SW 1271 (cell line): ENCODE measurements around the gene CCDC187.

Experiments used
- DNase-seq, 2 experiments: peaks; one replicate each; lab custom pipeline; 2025; lab: John Stamatoyannopoulos, UW

The CCDC187 gene

DNA sequence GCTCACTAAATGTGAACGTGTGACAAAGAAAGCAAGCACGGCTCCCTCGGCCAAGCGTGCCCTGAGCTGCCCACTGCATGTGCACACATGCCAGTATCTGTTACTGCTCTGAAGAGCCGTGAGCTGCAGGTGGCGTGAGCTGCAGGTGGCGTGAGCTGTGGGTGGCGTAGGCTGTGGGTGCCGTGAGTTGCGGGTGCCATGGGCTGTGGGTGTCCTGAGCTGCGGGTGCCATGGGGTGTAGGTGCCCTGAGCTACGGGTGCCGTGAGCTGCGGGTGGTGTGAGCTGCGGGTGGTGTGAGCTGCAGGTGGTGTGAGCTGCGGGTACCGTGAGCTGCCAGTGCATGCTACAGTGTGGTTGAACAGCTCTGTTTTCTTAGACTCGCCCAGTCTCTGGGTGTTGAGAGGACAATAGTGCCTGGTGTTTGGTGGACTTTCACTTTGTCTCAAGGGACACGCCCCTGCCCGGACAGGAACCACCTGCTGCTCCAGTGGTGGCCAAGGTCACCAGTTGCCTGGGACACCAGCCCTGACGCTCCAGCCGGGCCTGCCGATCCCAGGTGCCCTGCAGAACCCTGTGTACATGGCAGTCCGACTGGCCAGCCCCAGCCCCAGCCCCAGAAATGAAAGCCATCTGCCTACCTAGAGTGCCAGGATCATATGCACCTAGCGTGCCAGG is 6.7 kb downstream of the CCDC187 start:
- DNase-seq, result no peak

DNA sequence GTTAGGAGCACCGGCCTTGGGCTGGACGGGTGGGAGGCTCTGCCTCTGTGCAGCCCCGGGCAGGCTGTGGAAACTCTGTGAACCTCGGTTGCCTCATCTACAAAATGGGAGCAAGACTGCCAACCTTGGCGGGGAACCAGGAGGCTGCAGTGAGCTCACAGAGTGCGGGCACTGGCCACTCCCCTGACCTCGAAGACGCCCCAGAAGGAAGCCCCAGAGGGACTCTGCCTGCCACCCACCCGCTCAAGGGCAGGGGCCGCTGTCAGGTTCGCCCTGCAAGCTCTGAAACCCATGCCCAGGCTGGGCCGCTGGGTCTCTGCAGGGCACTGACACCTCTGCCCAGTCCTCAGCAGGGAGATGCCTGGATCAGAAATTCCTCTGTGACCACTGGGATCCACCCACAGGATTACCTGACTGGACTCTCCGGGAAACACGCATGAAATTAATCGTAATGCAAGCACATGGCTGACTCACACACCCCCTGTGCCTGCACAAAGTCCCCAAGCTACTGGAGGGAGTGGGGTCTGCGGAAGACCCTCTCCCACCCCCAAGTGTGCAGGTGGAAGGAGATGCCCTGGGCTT is 7.4 kb downstream of the CCDC187 start:
- DNase-seq, result no peak

DNA sequence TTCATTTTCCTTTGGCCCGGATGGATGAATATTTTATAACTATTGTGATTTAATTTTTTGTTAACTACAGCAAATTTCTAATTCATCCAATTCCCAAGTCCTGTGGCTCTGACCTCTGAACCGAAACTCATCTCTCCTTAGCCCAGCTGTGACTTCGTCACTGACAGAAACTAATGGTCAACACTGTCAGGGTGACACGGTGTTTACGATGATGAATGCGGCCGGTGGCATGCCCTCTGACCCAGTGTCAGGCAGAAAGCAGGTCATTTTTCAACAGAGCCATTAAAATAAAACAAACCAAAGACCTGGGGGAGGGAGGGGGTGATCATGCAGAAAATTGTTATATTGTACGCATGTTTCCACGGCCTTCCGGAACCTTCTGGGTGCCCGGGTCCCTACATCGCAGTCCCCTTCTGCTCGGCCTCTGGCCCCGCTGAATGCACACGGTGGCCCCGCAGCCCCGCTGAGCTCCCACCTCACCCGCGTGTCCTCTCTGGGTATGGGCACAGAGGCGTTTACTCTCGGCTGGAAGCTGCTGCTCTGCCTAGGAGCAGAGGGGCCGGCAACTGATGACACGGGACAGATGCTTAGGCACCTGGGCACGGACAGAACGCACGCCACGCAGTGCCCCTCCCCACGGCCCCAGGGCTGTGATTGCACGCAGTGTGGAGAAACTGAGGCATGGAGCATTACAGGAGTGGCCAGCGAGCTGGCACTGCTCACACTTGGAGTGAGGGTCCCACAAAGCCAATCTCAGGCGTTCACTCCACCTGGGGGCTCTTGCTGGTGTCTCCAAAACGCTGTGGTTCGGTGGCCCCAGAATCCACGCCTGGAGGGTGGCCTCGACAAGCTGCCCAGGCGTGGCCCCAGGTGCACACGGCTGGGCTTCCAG is 8.1 kb downstream of the CCDC187 start:
- DNase-seq, result no peak

DNA sequence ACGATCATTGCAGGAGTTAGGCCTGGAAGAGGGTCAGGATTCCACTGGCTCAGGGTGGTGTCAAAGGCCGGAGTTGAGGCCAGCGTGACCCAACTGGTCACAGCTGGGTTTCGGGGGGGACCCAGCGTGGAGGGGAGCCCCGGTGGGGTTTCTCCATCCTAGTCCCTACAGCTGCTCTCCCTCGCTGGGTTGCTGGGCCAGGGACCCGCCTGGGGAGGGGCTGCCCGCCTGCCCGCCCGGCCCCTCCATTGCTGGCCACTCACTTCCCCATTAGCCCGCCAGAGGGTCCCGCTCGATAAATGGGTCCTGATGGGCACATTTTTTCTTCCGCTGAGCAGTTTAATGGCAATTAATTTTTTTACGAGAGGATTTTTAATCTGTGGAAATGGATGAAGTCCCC is 8.8 kb downstream of the CCDC187 start:
- no peak for DNase-seq

DNA sequence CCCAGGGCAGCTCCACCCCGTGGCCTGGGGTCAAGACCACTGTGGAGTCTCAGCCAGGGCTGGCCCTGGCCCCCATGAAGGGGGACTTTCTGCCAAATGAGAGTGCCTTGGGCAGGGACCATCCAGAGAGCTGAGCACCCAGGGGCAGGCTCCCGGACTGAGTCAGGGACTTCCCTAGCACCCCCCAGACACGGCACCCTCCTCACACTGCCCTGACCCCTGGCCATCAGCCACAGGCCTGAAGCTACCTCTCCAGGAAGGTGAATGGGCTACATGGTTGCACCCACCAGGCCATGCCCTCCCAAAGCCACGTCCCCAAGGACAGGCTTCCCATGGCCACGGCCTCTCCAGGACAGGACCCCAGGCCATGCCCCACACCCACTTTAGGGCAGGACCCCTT is 9.5 kb downstream of the CCDC187 start:
- no peak for DNase-seq

DNA sequence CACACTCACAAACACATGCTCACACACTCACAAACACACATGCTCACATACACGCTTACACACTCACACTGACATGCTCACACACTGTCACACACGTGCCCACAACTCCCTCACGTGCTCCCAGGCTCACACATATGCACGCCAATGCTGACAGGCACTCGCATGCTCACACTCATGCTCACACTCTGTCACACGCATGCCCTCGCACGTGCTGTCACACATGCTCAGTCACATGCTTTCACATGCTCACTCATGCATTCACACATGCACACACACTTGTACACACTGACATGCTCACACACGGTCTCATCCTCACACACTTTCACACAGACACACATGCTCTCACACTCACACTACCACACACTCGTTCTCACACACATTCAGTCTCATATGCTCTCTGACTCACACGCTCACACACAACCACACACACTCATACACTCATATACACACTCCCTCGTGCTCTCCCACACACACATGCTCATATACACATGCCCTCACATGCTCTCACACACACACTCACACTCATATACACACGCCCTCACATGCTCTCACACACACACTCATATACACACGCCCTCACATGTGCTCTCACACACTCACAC is 10.3 kb downstream of the CCDC187 start:
- DNase-seq, result no peak

DNA sequence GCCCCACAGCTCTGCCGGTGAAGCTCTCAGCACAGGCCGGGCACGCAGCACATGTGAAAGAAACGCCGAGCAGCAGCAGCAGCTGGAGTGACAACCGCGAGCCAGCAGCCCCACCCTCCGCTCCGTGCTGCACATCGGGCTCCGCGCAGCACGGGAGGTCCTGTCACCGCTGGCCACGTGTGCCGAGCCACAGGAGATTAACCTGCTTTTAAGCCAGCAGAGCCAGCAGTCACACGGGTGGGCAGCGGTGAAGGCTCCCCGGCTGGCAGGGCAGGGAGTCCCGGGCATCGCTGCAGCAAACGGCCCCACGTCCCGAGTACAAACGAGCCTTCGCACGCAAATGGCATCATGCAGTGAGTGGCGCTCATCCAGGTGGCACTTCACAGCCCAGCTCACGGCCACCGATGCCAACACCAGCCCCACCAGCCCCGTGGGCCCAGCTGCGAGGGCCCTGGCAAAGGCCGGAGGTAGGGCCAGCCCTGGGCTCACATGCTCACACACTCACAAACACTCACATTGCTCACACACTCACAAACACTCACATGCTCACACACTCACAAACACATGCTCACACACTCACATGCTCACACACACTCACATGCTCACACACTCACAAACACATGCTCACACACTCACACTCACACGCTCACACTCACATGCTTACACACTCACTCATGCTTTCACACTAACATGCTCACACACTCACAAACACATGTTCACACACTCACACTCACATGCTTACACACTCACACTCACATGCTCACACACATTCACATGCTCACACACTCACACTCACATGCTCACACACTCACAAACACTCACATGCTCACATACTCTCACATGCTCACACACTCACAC is 11.1 kb downstream of the CCDC187 start:
- no peak for DNase-seq

DNA sequence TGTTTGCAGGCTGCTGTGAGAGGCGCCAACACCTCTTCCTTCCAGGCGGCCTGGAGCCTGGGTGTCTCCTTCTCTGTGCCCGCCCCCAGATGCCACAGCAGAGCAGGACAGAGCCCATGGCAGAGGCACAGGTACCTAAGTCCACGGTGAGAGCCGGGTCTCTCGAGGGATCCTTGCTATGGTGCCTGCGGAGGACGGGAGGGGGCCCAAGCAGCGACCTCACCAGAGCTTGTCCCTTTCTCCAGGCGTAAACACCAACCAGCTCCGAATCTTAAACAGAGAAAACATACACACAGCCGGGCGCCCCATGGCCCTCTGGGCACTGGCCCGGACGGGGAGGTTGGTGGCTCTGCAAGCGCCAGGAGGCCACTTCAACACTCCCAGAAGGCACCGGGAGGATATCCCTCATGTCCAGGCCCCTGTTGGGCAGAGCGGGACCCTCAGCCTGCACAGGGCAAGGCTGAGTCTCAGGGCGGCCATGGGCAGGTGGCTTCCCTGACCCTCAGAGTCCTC is 11.8 kb downstream of the CCDC187 start:
- no peak for DNase-seq

DNA sequence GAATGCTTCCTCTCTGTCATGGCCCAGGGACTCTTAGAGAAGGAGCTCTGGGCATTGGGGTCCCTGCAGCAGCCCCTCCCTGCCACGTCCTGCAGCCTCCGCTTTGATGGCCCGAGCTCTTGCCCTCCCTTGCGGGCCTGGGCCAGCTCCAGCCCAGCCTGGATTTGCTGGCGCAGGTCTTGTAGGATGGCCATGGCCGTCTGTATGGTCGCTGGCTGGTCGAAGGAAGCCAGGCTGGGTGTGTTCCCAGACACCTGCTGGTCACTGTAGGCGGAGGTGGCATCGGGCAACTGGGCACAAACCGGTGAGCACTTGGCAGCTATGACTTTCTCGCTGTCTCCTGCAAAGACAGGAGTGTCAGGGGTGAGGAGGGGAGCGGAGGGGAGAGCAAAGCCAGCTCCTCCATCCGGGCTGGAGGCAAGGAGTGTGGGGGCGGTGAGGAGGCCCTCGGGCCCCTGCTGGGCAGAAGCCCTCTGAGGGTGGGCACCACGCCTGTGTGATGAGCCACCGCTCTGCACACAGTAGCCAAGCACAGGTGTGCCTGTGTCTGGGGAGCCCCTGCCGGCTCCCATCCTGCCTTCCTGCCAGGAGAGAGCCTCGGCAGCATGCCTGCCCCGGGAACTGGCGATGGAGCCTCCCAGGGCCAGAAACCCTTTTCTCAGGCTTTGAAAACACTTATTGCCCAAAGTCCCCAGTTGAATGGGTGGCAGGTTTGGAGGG is 12.4 kb downstream of the CCDC187 start:
- no peak for DNase-seq

DNA sequence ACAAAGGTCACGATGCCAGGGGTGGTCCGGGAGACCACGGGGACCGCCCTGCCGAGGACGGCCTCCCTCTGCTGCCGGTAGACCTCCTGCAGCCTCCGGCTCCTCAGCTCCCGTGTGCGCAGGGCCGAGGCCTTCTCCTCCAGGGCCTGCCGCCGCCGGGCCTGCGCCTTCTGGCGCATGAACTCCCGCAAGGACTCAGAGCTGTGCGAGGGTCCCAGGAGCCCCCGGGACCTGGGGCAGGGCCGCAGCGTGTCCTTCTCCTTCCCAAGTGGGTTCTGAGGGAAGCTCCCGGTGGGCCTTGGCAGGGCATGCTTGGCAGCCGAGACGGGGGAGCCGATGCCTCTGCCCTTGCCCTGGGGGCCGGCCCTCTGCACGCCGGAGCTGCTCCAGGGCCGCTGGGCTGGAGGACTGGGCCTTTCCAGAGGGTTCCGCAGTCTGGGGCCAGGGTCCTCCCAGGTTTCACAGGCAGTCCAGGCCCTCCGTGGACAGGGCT is 13.3 kb downstream of the CCDC187 start:
- no peak for DNase-seq

DNA sequence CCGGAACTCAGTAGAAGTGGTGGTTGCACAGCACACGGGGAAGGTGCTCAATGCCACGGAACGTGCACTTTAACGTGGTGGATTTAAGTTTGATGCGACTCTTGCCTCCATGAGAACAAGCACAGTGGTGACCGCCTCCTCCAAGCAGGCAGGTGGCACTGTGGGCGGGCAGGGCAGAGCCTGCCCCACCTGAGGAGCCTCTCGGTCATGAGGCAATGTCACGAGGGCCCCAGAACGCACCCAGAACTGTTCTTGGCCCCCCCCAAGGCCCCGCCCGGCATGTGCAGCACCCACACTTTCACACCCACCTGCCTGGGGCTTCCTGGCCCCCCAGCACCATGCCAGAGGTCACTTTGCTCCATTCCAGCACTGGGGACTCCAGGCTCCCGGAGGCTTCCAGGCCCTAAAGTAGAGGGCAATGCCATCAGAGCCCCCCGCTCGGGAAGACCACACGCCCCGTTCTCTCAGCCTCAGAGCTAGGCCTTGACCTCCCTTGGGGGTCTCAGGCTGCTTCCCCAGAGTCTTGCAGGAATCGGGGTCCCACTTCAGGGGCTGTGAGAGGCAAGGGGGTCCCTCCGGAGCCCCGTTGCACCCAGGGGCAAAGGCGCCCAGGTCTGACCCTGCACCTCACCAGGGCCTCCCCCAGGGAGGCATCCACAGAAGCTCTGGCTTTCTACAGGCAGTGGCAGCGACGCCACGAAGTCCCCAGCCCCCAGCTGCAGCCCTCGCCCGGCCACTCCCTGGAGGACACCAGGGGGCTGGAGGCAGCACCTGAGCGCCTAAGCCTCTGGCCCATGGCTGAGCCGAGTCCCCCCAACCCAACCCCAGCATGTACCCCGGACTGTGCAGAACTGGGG is 14.0 kb downstream of the CCDC187 start:
- DNase-seq, result no peak

DNA sequence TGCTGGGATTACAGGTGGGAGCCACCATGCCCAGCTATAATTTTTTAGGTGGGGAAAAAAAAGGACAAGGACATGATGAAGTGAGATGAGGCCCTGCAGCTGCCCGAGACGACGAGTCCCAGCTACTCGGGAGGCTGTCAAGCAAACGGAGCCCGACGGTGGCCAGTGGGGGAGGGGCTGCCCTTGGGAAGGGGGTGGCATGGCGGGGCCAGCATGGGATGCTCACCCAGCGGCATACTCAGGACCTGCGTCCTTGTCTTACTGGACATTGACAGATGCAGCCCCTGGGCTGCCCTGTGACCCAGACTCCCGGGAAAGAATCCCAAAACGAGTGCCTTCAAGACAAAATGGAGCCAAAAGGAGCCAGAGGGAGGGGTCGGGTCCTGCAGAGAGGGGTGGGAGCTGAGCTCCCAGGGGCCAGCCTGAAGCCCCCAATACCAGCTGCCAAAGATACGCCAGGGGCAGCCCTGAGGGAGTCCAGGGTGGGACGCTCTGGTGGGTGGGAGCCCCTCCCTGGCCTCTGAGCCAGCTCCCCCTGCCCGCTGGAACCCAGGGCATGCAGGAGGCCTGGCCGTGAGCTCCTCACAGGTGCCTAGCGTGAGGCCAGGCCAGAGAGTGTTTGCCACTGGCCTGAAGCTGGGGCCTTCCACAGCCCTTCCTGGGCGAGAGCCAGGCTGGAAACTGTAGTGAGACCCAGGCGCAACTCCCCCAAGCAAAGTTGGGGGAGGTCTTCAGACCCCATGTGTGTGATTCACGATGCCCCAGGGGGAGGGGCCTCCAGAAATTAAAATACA is 15.7 kb downstream of the CCDC187 start:
- no peak for DNase-seq

DNA sequence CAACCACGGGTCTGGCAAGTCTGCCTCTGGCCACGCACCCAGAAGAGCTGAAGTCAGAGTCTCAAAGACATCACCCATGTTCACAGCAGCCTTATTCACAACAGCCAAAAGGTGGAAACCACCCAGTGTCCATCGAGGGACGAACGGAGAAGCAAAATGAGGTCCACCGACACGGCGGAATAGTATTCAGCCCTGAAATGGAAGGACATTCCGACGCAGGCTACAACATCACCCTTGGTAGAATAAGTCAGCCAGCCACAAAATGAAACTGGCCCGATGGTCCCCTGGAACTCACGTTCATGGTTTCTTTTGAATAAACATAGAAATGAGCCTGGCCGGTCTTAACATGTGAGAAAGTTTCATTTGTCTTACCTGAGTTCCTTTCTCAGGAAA is 16.9 kb downstream of the CCDC187 start:
- no peak for DNase-seq

DNA sequence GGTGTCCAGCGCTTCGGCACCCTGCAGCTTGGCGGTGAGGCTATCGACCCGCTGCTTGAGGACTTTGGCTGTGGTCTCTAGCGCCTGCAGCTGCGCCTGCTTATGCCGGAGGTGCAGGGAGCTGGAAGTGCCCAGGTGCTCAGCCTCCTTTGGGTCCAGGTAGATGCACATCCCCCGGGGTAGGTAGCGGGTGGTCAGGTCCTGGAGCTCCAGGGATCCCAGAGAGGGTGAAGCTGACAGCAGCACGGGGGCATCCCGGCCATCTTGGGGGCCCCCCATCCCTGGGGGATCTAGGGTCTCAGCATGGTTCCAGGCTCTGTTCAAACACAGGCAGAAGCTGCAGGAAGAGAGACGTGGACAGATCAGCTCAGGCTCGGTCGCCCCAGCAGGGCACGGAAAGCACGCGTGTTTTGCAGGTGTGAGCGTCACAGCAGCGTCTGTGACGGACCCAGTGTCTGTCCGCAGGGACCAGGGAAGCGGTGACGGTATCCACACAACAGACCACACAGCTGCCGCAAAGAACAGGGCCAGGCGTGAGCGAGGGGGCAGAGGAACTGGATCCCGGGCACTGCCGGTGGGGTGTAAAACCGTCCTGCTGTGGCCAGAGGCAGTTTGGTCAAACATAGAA is 17.4 kb downstream of the CCDC187 start:
- DNase-seq, result no peak

DNA sequence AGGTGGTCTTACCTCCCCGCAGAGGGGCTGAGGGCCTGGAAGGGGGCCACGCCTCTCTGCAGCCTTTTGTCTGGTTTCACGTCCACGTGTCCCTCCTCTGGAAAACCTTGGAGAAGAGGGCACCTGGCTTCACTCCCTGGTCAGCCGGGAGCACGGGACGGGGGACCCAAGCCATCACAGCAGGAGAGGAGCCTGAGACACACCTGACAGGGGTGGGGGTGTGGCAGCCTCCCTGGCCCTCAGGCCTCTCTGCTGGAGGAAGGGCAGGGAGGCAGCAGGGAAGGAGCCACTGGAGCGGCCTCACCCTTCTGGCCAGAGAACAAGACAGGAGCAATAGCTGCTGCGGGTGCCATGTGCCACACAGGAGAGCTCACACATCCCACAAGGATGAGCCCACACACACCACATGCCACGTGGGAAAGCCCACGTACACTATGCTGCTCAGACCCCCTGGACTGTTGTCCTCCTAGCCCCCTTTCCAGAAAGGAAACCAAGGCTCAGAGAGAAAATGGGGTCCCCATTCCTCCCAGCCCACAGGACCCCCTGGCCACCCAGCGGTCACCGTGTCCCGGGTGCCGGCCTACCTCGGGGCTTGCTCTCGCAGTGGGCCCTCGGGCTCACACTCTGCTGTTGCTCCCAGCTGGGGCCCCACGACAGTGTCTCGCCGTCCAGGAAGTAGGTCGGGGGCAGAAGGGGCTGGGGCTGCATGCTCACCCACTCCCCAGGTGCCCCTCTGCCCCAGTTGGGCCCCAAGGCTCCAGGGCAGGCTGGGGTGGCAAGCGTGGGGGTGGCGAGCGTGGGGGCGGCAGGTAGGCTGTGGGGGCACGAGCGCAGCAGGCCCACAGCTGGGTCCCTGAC is 18.2 kb downstream of the CCDC187 start:
- no peak for DNase-seq

DNA sequence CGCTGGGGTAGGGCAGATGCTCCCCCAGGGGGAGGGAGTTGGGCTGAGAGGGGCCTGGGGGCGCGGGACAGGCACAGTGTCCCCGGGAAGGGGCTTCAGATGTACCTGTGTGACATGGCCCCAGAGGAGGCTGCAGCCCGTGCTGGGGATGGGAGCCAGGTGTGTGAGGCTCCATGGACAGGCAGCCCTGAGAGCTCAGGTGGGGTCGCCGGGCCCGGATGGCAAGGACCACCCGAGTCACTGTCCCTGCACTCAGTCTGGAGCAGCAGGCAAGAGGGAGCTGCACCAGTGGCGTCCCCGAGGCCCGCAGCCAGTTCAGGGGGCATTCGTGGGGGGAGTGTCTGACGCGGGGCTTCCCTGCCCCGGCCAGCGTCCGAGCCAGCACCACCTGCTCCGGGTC is 18.9 kb downstream of the CCDC187 start:
- no peak for DNase-seq

DNA sequence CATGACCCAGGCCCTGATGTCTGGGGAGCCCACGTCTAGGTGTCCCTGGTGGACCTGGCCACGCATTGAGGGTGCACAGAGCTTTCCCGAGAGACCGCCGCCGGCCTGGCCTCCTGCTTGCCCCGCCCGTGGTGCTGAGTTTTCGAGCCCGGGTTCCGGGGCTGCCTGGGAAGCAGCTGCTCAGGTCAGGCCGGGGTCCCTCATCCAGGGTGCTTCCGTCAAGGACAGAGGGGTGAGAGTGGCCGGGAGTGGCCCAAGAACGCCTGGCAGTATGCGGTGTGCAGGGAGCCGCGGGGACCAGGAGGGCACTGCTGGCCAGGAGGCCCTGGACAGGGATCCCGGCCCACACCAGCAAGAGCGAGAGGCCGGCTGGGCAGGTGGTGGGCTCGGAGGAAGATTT is 19.6 kb downstream of the CCDC187 start:
- DNase-seq, result no peak
